Type B pancreatic cell (in vitro differentiated cells): ENCODE data around the gene KRT13. TPM values are rescaled to one million over a fixed set of nuclear protein-coding genes. Genes with fewer than 3 reads are reported as not detected.

Experiments used
- DNase-seq: peaks from one replicate; pipeline ENCODE4 v3.0.0; 2021; ENCODE audit warnings: mixed read lengths; ENCODE audit not compliant: unreplicated experiment; ENCODE audit errors: extremely low spot score
- H3K27ac Mint-ChIP-seq: 2 replicates; pipeline ENCODE4 v1.8.0; 2021; ENCODE audit warnings: mild to moderate bottlenecking, mixed read lengths
- H3K27me3 Mint-ChIP-seq: 2 replicates; pipeline ENCODE4 v1.8.0; 2021; ENCODE audit warnings: mixed read lengths
- H3K36me3 Mint-ChIP-seq: 2 replicates; pipeline ENCODE4 v1.8.0; 2021; ENCODE audit warnings: mixed read lengths
- H3K4me1 Mint-ChIP-seq: one replicate; pipeline ENCODE4 v1.8.0; 2021; ENCODE audit warnings: mixed read lengths; ENCODE audit not compliant: unreplicated experiment
- H3K4me3 Mint-ChIP-seq: 2 replicates; pipeline ENCODE4 v1.8.0; 2021; ENCODE audit warnings: mild to moderate bottlenecking, mixed read lengths
- H3K9me3 Mint-ChIP-seq: 2 replicates; pipeline ENCODE4 v1.8.0; 2021; ENCODE audit warnings: mixed read lengths
- total RNA-seq: library from RNA; stranded (reverse); gene quantifications from 2 replicates; pipeline ENCODE4 v1.2.1, GENCODE V29; 2021; ENCODE audit warnings: low replicate concordance
- TF ChIP-seq, protein P1 (sequence below): fragments of 200-600 bp; sonication (generic); conservative IDR thresholded peaks from 2 replicates; pipeline ENCODE4 v1.5.0; 2021; ENCODE audit warnings: antibody characterized with exemption, mild to moderate bottlenecking

KRT13 gene
- total RNA-seq, 1 donor from 2014 or later, result 869 TPM

DNA sequence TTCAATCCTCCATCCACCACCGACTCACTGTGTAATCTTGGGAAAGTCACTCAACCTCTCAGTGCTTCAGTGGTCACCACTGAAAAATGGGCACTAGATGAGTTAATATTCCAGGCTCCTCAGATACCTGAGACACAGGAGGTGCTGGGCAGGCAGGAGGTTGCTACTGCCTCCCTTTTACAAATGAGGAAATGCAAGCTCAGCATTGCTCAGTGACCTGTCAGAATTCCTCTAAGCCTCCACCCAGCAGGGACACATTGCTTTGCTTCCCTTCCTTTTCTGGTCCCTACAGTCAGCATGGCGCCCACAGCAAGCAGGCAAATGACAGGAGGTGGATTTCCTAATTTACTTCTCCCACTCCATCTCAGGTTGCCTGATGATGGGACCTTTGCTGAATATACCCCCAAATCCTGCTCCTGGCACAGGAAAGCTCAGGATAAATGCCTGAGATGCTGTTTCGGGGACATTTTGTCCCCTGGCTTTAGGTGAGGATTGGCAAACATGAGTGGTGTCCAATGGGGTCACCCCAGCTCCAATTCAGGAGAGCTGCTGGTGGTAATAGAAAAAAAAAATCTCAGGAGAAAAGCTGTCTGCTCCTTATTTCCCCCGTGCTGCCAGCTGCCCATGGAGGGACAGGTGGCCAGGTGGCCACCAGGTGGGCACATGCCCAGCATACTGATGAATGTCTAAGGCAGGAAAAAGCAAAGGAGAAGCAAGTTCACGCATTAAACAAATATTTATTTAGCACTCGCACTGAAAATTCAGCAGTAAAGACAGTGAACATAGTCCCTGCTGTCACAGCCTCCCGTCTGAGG lies 5.0 kb upstream of the KRT13 start:
- no peak for DNase-seq
- Mint-ChIP-seq H3K4me3 (peak overlapping the region; percentile 52), H3K4me1 (peaks cover 27% of the 10 kb centered on the region)

DNA sequence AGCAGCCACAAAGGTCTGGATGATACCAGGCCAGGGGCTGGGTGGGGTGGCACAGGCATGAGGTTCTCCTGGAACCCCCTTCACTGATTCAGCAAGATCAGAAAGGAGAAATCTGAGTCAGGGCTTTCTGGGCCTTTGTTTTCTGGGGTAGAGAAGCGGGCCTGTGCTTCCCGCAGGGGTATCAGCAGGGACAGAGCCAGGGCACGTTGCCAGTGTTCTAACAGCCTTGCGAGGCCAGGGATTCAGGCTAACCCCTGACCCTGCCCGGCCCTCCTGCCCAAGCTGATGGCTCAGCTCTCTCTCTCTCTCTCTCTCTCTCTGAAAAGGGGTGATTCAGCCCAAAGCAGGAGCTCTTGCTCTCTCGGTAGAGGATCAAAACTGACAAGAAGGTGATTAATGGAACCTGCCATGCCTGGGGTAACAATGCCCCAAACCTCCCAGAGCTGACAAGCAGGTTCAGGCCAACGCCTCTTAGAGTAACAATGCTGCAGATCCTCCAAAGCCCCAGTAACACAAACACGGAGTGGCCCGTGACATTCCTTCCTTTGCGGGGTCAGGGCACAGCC lies 2.0 kb upstream of the KRT13 start:
- Mint-ChIP-seq H3K27me3 (no peaks in the 10 kb centered on the region), H3K36me3 (no peaks in the 10 kb centered on the region), H3K4me1 (peaks cover 28% of the 10 kb centered on the region), H3K27ac (peak overlapping the region; percentile 95), H3K9me3 (no peaks in the 10 kb centered on the region), H3K4me3 (peak overlapping the region; percentile 56)
- no peak for DNase-seq
- TF ChIP-seq, protein P1, sequence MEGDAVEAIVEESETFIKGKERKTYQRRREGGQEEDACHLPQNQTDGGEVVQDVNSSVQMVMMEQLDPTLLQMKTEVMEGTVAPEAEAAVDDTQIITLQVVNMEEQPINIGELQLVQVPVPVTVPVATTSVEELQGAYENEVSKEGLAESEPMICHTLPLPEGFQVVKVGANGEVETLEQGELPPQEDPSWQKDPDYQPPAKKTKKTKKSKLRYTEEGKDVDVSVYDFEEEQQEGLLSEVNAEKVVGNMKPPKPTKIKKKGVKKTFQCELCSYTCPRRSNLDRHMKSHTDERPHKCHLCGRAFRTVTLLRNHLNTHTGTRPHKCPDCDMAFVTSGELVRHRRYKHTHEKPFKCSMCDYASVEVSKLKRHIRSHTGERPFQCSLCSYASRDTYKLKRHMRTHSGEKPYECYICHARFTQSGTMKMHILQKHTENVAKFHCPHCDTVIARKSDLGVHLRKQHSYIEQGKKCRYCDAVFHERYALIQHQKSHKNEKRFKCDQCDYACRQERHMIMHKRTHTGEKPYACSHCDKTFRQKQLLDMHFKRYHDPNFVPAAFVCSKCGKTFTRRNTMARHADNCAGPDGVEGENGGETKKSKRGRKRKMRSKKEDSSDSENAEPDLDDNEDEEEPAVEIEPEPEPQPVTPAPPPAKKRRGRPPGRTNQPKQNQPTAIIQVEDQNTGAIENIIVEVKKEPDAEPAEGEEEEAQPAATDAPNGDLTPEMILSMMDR, result no peak

More for the DNA sequence above, 5.0 kb upstream of the KRT13 start:
- H3K9me3 Mint-ChIP-seq, result no peaks in the 10 kb centered on the region
- H3K36me3 Mint-ChIP-seq, result no peaks in the 10 kb centered on the region
- H3K27ac Mint-ChIP-seq, result peak overlapping the region; percentile 87
- TF ChIP-seq, protein P1, result no peak
- no peaks in the 10 kb centered on the region for H3K27me3 Mint-ChIP-seq

DNA sequence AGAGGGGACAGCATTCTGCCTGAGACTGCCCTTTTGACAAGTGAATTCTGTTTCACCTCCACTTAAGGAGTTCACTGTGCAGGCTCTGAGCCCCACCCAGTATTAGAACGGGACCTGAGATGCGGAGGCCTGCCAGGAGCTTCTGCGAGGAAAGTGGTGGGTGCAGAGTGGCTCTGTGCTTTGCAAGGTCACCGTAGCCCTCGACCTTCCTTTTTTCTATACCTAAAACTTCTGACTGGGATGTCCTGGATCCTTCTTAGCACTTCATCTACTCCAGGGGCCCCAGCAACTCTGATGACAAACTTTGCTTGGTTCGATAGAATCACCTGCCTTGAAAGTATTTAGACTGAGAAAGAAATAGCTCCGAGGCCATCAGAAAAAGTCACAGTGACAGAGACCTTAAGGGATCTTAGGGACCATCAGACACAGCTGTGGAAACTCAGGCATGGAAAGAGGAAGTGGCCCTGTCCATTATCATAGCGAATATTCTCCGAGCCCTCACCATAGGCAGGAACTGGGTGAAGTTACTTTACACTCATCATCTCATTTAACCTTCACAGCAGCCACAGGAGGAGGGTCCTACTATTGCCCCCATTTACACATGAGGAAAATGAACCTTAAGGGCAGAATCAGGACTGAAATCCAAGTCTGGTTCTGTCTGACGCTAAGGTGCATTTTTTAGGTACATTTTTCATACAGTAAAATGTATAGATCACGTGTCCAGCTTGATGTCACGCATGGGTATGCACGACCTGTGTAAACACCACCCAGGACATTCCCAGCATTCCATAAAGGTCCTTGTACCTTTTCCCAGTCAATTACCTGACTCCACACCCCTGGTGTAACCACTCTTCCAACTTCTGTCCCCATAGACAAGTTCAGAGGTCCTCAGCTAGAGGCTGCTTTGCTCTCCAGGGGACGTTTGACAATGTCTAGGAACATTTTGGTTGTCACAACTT lies 676 bp upstream of the KRT13 start:
- Mint-ChIP-seq H3K27me3 (no peaks in the 10 kb centered on the region), H3K36me3 (no peaks in the 10 kb centered on the region), H3K4me1 (peaks cover 28% of the 10 kb centered on the region), H3K4me3 (peak overlapping the region; percentile 88), H3K27ac (peak overlapping the region; percentile 95), H3K9me3 (no peaks in the 10 kb centered on the region)
- DNase-seq, result no peak
- TF ChIP-seq, protein P1, result no peak

DNA sequence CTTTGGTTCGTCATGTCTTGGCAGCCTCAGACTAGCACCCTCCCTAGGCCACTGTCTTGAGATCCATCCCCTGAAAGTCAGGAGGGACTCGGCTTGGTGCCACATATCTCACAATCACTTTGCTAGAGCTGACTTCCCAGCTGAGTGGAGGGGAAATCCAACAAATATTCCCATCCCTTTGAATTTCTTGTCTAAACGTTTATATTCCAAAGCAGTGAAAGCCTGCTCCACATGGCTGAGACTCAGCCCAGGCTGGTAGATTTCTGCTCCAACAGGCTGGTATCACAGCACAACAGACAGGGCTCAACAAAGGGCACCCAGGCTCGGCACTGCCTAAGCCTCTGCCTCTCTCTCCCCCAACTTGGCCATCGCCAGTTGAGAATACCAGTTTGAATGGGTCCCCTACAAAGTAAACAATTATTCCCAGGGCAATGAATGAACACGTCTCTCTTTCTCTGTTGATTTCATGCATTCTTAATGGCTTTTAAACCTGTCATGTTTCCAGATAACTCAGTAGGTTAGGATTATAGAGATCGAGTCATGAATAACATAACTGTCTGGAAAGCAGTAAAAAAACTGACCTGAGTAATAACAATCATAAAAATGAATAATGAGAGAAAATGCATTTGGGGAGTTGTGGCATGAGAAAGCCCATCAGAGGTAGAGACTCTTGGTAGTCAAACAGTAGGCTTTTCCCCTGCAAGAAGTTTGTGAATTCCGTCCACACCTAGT lies 1.0 kb downstream of the KRT13 start:
- no peaks in the 10 kb centered on the region for H3K27me3 Mint-ChIP-seq
- no peaks in the 10 kb centered on the region for H3K9me3 Mint-ChIP-seq
- TF ChIP-seq, protein P1, result no peak
- no peaks in the 10 kb centered on the region for H3K36me3 Mint-ChIP-seq
- peaks cover 33% of the 10 kb centered on the region for H3K4me1 Mint-ChIP-seq
- no peak for DNase-seq
- peak overlapping the region; percentile 88 for H3K4me3 Mint-ChIP-seq
- H3K27ac Mint-ChIP-seq, result peak overlapping the region; percentile 95

DNA sequence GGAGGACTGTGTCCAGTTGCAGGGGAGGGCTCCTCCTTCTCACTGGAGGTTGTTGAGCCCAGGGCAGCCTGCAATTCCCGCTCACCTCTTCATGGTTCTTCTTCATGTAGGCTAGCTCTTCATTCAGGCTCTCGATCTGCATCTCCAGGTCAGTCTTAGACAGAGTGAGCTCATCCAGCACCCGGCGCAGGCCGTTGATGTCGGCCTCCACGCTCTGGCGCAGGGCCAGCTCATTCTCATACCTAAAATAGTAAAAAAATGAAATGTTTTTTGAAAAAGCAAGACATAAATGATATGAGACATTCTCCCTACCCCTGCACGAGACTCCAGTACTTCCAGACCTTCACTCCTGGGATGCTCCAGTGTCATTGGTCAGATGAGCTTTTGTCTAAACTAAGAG lies 2.2 kb downstream of the KRT13 start:
- Mint-ChIP-seq H3K27ac (peak overlapping the region; percentile 36), H3K4me3 (peak overlapping the region; percentile 79), H3K36me3 (no peaks in the 10 kb centered on the region), H3K9me3 (no peaks in the 10 kb centered on the region), H3K4me1 (peaks cover 33% of the 10 kb centered on the region), H3K27me3 (no peaks in the 10 kb centered on the region)
- DNase-seq, result no peak
- TF ChIP-seq, protein P1, result no peak
